Stimulated activated CD8-positive, alpha-beta memory T cell treated with anti-CD3 and anti-CD28 coated beads, Interleukin-15, amount 100 ng/mL, for 24 hours (primary cell): ENCODE measurements around the gene ALKBH5.

ENCODE experiments used
- DNase-seq: peaks from one replicate; pipeline ENCODE4 v3.0.0-alpha.2; 2020; ENCODE audit warnings: low read depth

Gene ALKBH5

DNA sequence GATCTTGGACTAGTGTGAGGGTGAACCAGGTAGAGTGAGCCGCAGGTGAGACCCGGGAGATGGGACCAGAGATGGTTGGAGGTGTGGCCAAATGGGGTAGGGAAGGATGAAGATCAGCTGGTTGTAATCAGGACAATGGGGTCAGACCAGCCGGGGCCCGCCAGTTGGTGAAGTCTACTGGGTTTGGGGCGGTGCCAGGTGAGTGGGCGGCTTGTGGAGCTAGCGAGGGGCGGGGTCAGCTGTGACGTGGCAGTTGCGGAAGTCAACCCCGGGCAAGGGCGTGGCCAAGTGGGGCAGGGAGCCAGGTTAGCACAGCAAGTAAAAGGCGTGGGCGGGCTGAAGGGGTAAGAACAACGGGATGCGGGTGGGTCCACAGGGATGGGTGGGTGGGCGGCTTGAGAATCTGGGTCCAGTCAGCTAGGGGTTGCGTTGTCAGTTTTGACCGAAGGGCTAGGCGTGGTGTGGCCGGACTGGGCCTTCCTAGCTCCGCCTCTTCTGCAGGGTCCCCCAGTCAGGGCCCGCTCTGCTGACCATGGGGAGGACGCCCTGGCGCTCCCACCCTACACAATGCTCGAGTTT is 25.5 kb upstream of the ALKBH5 start:
- DNase-seq: peak; percentile 88

DNA sequence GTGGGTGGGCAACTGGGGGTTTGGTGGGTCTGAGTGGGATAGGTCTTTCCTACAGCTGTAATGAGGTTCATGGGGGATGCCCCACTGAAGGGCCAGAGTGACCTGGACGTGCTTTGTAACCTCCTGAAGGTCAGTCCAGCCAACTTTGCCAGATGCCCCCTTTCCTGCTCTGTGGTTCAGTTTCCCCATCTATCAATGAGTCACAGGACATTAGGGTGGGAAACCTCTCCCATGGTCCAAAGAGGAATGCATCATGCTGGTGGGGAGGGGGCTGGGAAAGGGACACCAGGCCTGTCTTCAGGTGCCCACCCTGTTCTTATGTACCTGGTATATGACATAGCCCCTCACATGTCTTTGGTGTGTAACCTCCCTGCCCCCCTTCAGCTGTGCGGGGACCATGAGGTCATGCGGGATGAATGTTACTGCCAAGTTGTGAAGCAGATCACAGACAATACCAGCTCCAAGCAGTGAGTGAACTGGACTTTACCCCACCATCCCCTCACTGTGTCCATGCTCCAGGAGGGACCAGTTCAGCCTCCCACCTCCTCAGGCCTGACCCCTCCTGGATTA is 24.0 kb upstream of the ALKBH5 start:
- no peak for DNase-seq

DNA sequence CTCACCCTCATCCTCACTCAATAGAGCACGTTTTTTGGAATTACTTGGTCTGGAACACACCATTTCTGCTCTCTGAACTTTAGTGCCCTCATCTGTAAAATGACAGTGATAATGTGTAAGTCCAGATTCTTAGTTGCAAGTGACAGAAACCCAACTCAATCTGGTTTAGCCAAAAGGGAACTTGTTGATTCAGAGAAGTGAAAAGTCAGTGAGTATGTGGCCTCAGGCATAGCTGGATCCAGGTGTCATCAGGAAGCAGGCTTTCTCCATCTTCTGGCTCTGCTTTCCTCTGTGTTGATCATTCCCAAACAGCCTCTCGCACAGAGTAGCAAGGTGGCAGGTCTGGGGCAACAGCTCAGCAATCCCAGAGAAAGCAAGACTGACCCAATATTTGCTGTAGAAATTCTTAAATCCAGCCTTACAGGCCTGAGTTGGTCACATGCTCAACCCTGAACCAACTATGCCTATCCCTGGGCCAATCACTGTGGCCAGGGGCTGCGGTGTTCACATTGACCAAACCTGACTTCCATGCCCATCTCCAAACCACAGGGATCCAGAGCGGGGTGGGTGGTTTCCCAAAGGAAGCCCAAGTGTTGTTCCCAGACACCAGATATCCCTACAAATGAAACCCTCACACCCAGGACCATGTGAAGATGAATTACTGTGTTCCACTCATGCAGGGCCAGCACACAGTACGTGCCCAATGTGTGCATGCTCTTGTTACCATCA is 23.3 kb upstream of the ALKBH5 start:
- DNase-seq: no peak

DNA sequence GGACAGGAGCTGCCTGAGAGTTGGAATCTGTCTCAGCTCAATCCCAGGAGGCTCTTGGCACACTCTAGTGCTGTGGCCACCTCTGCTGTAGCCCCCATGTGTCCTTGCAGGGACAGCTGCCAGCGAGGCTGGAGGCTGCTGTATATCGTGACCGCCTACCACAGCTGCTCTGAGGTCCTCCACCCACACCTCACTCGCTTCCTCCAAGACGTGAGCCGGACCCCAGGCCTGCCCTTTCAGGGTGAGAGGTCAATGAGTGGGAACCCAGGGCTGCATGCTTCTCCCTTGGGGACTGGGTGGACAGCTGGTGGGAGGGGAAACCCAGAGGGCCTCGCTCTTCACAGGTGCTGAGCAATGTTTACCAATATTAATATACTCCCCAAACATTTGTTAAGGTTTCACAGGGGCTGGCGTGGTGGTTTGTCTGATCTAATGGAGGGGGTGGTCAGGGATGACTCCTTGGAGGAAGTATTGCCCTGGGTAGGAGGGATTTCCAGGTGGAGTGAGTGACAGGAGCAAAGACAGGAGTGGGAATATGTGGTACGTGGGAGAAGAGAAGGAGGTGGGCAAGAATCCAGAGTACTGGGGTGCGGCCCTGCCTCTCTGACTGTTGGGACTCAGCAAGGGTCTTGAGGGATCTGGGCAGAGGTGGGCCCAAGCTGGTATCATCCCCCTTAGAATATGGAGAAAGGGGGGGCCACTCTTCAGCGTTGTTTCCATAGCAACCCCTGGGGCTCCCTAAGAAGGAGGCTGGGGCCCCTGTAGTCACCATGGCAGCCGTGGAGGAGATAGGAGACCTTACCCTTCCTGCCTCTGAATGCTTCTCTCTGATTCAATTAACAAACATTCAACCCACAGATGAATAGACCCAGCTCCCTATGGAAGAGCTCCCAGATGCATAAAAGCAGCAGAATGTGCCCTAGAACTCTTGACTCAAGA is 22.2 kb upstream of the ALKBH5 start:
- DNase-seq: no peak

DNA sequence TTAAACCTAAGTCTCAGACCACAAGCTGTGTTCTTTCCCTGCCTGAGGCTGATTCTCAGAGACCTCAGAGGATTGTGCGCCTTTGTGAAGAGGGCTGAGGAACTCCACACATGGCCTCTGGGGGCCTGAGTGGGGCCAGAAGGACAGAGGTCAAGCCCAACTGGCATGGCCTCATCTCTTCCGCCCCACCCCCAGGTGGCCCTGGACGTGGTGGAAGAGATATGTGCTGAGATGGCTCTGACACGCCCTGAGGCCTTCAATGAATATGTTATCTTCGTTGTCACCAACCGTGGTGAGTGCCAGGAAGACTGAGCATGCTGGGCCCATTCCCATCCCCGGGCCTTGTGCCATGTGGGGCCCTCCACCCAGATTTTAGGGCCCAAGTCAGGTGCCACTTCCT is 20.1 kb upstream of the ALKBH5 start:
- no peak for DNase-seq

DNA sequence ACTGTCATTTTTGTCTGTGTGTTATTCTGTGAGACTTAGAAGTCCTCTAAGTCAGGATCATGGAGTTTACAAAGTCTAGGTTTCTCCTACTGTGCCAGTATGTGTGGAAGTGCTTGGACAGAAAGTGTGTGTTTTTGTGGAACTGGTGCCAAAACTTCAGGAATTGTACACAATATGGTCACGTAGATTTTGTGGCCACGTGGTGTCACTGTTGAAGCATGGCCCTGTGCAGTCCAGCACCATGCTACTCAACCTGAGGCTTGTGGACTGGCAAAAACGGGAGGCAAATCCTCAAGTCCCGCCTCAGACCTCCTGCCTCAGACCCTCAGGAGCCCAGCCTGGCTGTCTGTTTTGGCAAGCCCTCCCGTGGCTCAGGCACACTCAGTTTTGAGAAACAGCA is 16.7 kb upstream of the ALKBH5 start:
- no peak for DNase-seq

DNA sequence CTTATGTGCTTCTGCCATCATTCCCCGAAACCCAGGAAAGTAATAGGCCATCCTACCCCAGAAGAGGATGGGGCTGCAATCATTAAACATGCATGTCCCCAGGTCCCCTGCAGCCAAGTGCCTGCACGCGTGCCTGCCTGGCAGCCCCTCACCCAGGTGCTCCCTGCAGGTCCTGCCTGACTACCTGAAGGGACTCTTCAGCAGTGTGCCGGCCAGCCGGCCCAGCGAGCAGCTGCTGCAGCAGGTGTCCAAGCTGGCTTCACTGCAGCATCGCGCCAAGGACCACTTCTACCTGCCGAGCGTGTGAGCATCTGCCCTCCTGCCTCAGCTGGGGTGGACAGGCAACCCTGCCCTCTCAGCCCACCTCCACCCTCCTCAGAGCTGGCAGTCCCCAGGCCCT is 16.2 kb upstream of the ALKBH5 start:
- no peak for DNase-seq

DNA sequence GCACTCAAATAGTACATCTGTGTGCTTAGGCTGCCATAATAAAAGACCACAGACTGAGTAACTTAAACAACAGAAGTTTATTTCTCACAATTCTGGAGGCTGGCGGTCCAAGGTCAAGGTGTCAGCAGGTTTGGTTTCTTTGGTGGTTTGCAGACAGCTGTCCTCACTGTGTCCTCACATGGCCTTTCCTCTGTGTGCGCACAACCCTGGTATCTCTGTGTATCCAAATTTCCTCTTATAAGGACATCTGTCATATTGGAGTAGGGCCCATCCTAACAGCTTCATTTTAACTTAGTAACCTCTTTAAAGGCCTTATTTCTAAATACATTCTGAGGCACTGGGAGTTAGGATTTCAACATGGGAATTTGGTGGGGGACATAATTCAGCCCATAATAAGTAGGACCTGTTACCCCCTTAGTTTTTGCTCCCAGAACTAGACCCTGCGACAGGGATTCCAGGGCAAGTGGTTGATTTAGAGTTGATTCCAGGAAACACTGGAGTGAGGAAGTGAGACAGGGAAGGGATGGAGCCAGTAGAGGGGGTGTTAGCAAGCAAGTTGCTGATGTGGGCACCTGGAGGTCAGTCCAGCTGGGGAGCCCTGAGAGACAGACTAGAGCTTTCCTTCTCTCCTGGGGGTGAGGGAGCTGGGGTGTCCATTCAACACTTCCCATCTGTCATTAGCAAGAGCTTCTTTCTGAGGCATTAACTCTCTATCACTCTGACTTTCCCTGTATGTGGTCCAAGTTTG is 10.9 kb upstream of the ALKBH5 start:
- no peak for DNase-seq

DNA sequence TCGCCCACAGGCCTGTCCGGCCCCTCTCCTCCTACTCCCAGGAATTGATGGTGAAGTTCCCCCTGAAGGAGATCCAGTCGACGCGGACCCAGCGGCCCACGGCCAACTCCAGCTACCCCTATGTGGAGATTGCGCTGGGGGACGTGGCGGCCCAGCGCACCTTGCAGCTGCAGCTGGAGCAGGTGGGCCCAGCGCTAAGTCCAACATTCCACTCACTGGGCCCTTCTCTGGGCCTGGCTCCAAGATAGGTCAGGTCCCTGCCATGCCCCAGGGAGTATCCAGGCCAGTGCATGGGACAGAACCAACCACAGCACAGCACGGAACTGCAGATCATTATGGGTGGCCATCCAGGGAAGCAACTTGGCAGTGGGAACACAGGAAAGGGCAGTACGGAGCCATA is 9.9 kb upstream of the ALKBH5 start:
- no peak for DNase-seq

DNA sequence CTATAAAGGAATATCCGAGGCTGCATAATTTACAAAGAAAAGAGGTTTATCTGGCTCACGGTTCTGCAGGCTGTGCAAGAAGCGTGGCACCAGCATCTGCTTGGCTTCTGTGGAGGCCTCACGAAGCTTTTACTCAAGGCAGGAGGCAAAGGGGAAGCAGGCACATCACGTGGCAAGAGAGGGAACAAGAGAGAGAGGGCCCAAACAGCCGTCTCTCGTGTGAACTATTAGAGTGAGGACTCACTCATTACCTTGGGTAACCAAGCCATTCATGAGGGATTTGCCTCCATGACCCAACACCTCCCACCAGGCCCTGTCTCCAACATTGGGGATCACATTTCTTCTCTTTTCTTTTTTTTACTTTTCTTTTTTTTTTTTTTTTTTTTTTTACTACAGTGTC is 7.5 kb upstream of the ALKBH5 start:
- no peak for DNase-seq

DNA sequence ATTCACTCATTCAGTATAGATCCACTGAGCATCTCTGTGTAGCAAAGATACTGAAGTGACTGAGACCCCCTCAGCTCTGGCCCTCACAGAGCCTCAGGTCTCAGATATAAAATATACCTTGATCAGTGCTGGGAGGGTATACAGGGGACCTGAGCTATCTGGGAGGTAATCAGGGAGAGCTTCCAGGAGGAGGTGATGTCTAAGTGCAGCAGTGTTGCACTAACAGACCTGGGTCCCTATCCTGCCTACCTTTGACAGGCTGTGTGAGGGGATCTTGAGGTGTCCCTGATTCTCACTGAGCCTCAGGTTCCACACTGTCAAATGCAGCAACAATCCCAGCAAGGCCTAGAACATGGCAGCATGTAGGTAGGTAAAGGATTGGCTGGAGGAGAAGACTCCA is 6.5 kb upstream of the ALKBH5 start:
- DNase-seq: no peak

DNA sequence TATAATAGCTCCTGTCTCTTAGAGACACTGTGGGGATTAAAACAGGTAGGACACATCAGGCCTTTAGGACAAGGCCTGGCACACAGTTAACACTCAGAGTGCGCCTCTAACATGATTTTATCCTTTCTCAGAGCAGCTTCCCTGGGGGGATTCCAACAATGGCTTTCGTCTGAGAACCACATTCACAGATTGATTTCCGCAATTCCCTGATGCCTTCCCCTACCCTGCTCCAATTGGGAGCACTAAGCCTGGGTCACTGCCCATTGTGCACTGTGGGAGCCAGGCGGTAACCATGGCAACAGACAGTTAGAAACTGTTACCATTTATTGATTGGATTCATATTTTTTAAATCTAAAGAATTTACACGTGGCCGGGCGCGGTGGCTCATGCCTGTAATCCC is 5.9 kb upstream of the ALKBH5 start:
- no peak for DNase-seq

DNA sequence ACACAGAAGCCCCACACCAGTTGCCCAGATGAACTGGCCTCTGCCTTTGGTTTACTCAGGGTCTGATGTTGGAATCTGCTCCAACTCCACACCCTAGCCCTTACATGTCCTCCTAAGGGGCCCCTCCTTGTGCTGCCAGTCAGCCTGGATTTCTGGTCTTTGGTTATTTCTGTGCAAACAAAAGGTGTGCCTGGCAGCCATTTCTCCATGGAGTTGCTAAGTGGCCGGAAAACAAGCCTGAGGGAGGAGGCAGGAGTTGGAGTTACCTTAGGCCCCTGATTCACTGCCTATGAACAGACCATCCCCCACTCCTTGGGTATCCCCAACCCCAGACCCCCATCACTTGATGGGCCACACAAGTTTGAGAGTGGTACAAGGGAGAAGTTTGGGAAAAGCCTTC is 4.4 kb upstream of the ALKBH5 start:
- DNase-seq: no peak

DNA sequence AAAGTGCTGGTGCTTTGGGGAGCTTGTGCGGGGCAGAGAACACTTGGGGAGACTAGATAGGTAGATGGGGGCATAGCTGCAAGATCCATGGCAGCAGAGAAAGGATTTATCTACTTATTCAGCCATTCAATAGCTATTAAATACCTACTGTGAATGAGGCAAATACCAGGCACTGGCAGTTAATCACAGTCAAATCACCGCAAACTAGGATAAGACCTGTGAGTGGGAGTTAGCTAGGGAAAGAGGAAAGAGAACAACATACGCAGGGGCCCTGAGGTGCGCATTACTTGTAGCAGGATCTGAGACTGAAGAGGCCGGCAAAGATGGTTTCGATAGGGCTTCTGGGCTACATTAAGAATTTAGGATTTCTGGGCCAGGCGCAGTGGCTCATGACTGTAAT is 3.8 kb upstream of the ALKBH5 start:
- no peak for DNase-seq

DNA sequence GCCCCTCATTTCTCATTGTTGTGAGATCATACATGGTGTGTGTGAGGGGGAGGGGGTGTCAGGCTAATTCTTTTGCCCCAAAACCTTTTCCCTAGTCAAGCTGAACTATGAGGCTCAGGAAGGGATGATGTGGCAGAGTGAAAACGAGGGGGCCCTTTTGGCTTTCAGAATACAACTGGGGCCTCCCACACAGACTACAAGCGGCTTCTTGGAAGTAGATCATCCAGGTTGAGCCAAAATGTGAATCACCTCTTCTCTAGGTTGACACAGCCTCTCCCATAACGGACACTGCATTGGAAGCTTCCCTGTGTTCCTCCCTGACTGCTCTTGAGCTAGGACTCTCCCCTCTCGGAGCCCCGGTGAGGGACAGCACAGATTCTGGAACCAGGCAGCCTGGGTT is 2.3 kb upstream of the ALKBH5 start:
- DNase-seq: no peak

DNA sequence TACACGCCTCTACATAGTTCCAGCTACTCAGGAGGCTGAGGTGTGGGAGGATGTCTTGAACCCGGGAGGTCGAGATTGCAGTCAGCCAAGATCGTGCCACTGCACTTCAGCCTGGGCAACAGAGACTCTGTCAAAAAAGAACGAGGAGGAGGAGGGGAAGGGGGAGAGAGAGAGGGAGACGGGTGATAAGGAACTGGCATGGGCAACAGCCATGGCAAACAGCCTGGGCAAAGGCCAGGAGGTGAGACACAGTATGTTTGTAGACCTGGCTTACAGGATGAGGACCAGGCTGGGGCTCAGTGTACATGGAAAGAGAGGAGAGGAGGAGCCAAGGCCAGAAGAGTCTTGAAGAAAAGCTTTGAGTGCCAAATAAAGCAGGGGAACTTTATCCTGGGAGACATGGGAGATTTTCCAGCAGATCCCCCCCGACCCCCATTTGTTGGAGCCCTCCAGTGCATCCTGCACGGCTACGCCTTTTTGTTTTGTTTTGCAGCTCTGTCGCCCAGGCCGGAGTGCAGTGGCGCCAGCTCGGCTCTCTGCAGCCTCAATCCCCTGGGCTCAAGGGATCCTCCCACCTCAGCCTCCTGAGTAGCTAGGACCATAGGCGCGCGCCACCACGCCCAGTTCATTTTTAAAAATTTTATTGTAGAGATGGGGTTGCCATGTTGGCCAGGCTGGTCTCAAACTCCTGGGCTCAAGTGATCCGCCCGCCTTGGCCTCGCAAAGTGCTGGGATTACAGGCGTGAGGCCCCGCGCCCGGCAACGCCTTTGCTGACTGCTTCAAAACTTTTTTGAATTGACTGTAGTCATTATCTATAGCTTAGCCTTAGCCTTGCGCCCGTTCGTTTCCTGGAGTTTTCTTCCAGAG is 1.3 kb upstream of the ALKBH5 start:
- no peak for DNase-seq

DNA sequence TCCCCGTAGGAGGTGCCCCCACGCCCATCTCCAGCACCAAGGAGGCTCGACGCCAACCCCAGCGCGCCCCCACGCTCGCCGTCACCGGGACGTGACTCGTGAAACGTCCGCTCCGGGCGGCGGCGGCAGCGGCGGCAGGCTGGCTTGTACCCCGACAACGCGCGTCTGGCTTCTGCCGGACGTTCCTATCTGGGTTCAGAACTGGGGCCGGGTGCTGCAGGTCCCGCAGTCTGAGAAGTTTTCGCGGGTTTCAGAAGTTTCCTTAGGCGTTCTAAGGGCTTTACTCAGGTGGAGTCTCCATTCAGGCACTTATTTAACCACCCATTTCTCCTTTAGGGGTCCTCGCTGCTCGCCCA is 672 bp upstream of the ALKBH5 start:
- DNase-seq: peak; percentile 69

DNA sequence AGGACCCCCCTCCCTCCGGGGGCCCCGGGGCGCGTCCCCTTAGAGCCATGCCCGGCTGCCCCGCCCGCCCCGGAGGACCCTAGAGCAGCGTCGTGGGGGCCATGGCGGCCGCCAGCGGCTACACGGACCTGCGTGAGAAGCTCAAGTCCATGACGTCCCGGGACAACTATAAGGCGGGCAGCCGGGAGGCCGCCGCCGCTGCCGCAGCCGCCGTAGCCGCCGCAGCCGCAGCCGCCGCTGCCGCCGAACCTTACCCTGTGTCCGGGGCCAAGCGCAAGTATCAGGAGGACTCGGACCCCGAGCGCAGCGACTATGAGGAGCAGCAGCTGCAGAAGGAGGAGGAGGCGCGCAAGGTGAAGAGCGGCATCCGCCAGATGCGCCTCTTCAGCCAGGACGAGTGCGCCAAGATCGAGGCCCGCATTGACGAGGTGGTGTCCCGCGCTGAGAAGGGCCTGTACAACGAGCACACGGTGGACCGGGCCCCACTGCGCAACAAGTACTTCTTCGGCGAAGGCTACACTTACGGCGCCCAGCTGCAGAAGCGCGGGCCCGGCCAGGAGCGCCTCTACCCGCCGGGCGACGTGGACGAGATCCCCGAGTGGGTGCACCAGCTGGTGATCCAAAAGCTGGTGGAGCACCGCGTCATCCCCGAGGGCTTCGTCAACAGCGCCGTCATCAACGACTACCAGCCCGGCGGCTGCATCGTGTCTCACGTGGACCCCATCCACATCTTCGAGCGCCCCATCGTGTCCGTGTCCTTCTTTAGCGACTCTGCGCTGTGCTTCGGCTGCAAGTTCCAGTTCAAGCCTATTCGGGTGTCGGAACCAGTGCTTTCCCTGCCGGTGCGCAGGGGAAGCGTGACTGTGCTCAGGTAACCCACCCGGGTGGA is 759 bp downstream of the ALKBH5 start:
- DNase-seq: peak; percentile 33

DNA sequence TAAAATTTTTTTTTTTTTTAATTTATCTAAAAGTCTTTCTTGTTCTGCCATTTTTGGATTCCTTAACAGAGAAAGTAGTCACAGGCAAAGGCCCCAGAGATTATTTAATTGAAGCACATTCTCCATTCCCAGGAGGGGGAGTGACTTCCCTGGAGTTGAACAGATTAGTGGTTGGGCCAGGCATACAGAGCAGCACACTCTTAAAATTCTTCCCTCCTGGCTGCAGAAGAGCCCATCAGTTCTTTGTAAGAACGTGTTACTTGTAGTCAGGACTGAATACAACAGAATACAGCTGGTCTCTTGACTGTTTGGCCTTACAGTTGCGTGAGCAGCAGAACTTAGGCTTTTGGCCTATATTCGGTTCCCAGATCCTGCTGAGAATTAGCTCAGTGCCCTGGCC is 1.8 kb downstream of the ALKBH5 start:
- DNase-seq: no peak
